Measurements from ENCODE around the gene MYOM1.

The MYOM1 gene

GRCh38 chr18:3148930-3149535 lies 70.7 kb downstream of the MYOM1 start:
- no peak for DNase-seq (ENCODE audit: low read depth, low spot score)

GRCh38 chr18:3147935-3148554 lies 71.7 kb downstream of the MYOM1 start:
- Histone ChIP-seq H3K4me3 (ENCODE audit: insufficient read length, low read depth) (no peak overlapping the region), H3K4me1 (ENCODE audit: insufficient read depth, insufficient read length) (no peaks in the 10 kb centered on the region), H3K9ac (ENCODE audit: insufficient read length, low read depth) (no peak overlapping the region), H3K27me3 (ENCODE audit: insufficient read depth, insufficient read length) (no peaks in the 10 kb centered on the region), H3K9me3 (ENCODE audit: insufficient read depth, low read length) (peaks cover 5% of the 10 kb centered on the region), H3K36me3 (ENCODE audit: insufficient read depth, insufficient read length, low read length) (no peaks in the 10 kb centered on the region)
- DNase-seq (ENCODE audit: low read depth, low spot score) = no peak
- TF ChIP-seq ZNF274 (IDR thresholded peaks at IDR 0.05; ENCODE audit: low read depth, low read length) = no peak

More at GRCh38 chr18:3148930-3149535, 70.7 kb downstream of the MYOM1 start:
- TF ChIP-seq SUZ12 (IDR thresholded peaks at IDR 0.05; ENCODE audit: extremely low read depth, insufficient read depth, insufficient read length) = no peak
- TF ChIP-seq ZNF274 (IDR thresholded peaks at IDR 0.05; ENCODE audit: low read depth, low read length) = no peak
- TF ChIP-seq YY1 (IDR thresholded peaks at IDR 0.05; ENCODE audit: insufficient read depth, insufficient read length) = no peak
- Histone ChIP-seq H3K9me3 (ENCODE audit: insufficient read depth, low read length) (no peaks in the 10 kb centered on the region), H3K4me3 (ENCODE audit: insufficient read length, low read depth) (no peak overlapping the region), H3K36me3 (ENCODE audit: insufficient read depth, insufficient read length, low read length) (no peaks in the 10 kb centered on the region), H3K4me1 (ENCODE audit: insufficient read depth, insufficient read length) (no peaks in the 10 kb centered on the region), H3K9ac (ENCODE audit: insufficient read length, low read depth) (no peak overlapping the region), H3K27me3 (ENCODE audit: insufficient read depth, insufficient read length) (no peaks in the 10 kb centered on the region)

GRCh38 chr18:3140986-3141639 lies 78.7 kb downstream of the MYOM1 start:
- no peak overlapping the region for H3K9ac ChIP-seq (ENCODE audit: insufficient read length, low read depth)
- peaks cover 11% of the 10 kb centered on the region for H3K9me3 ChIP-seq (ENCODE audit: insufficient read depth, low read length)
- no peaks in the 10 kb centered on the region for H3K36me3 ChIP-seq (ENCODE audit: insufficient read depth, insufficient read length, low read length)
- no peak for DNase-seq (ENCODE audit: low read depth, low spot score)
- TF ChIP-seq ZNF274 (IDR thresholded peaks at IDR 0.05; ENCODE audit: low read depth, low read length) = no peak
- TF ChIP-seq YY1 (IDR thresholded peaks at IDR 0.05; ENCODE audit: insufficient read depth, insufficient read length) = no peak
- TF ChIP-seq SUZ12 (IDR thresholded peaks at IDR 0.05; ENCODE audit: extremely low read depth, insufficient read depth, insufficient read length) = no peak
- no peaks in the 10 kb centered on the region for H3K4me1 ChIP-seq (ENCODE audit: insufficient read depth, insufficient read length)
- H3K27me3 ChIP-seq (ENCODE audit: insufficient read depth, insufficient read length) = no peaks in the 10 kb centered on the region
- H3K4me3 ChIP-seq (ENCODE audit: insufficient read length, low read depth) = no peak overlapping the region

GRCh38 chr18:3140342-3140741 lies 79.4 kb downstream of the MYOM1 start:
- Histone ChIP-seq H3K9ac (ENCODE audit: insufficient read length, low read depth) (no peak overlapping the region), H3K27me3 (ENCODE audit: insufficient read depth, insufficient read length) (no peaks in the 10 kb centered on the region), H3K4me1 (ENCODE audit: insufficient read depth, insufficient read length) (no peaks in the 10 kb centered on the region), H3K9me3 (ENCODE audit: insufficient read depth, low read length) (peaks cover 11% of the 10 kb centered on the region), H3K36me3 (ENCODE audit: insufficient read depth, insufficient read length, low read length) (no peaks in the 10 kb centered on the region), H3K4me3 (ENCODE audit: insufficient read length, low read depth) (no peak overlapping the region)
- TF ChIP-seq ZNF274 (IDR thresholded peaks at IDR 0.05; ENCODE audit: low read depth, low read length) (no peak), YY1 (IDR thresholded peaks at IDR 0.05; ENCODE audit: insufficient read depth, insufficient read length) (no peak), SUZ12 (IDR thresholded peaks at IDR 0.05; ENCODE audit: extremely low read depth, insufficient read depth, insufficient read length) (no peak)
- no peak for DNase-seq (ENCODE audit: low read depth, low spot score)

- Histone ChIP-seq H3K9ac (ENCODE audit: insufficient read length, low read depth) (no peak overlapping the region), H3K4me1 (ENCODE audit: insufficient read depth, insufficient read length) (no peaks in the 10 kb centered on the region), H3K4me3 (ENCODE audit: insufficient read length, low read depth) (no peak overlapping the region), H3K36me3 (ENCODE audit: insufficient read depth, insufficient read length, low read length) (no peaks in the 10 kb centered on the region), H3K27me3 (ENCODE audit: insufficient read depth, insufficient read length) (no peaks in the 10 kb centered on the region), H3K9me3 (ENCODE audit: insufficient read depth, low read length) (peaks cover 11% of the 10 kb centered on the region)
- DNase-seq (ENCODE audit: low read depth, low spot score) = no peak
- TF ChIP-seq YY1 (IDR thresholded peaks at IDR 0.05; ENCODE audit: insufficient read depth, insufficient read length) (no peak), SUZ12 (IDR thresholded peaks at IDR 0.05; ENCODE audit: extremely low read depth, insufficient read depth, insufficient read length) (no peak), ZNF274 (IDR thresholded peaks at IDR 0.05; ENCODE audit: low read depth, low read length) (no peak)
Observed at GRCh38 chr18:3139406-3139805, 80.4 kb downstream of the MYOM1 start.

GRCh38 chr18:3138274-3138975 lies 81.3 kb downstream of the MYOM1 start:
- TF ChIP-seq YY1 (IDR thresholded peaks at IDR 0.05; ENCODE audit: insufficient read depth, insufficient read length) = no peak
- no peak for TF ChIP-seq SUZ12 (IDR thresholded peaks at IDR 0.05; ENCODE audit: extremely low read depth, insufficient read depth, insufficient read length)
- TF ChIP-seq ZNF274 (IDR thresholded peaks at IDR 0.05; ENCODE audit: low read depth, low read length) = no peak
- Histone ChIP-seq H3K4me1 (ENCODE audit: insufficient read depth, insufficient read length) (no peaks in the 10 kb centered on the region), H3K9ac (ENCODE audit: insufficient read length, low read depth) (no peak overlapping the region), H3K4me3 (ENCODE audit: insufficient read length, low read depth) (no peak overlapping the region), H3K27me3 (ENCODE audit: insufficient read depth, insufficient read length) (no peaks in the 10 kb centered on the region), H3K36me3 (ENCODE audit: insufficient read depth, insufficient read length, low read length) (no peaks in the 10 kb centered on the region), H3K9me3 (ENCODE audit: insufficient read depth, low read length) (peaks cover 10% of the 10 kb centered on the region)
- no peak for DNase-seq (ENCODE audit: low read depth, low spot score)

- DNase-seq (ENCODE audit: low read depth, low spot score) = no peak
- H3K9ac ChIP-seq (ENCODE audit: insufficient read length, low read depth) = no peak overlapping the region
- H3K9me3 ChIP-seq (ENCODE audit: insufficient read depth, low read length) = no peaks in the 10 kb centered on the region
- no peak overlapping the region for H3K4me3 ChIP-seq (ENCODE audit: insufficient read length, low read depth)
- H3K36me3 ChIP-seq (ENCODE audit: insufficient read depth, insufficient read length, low read length) = no peaks in the 10 kb centered on the region
- no peaks in the 10 kb centered on the region for H3K4me1 ChIP-seq (ENCODE audit: insufficient read depth, insufficient read length)
- H3K27me3 ChIP-seq (ENCODE audit: insufficient read depth, insufficient read length) = no peaks in the 10 kb centered on the region
- TF ChIP-seq SUZ12 (IDR thresholded peaks at IDR 0.05; ENCODE audit: extremely low read depth, insufficient read depth, insufficient read length) (no peak), ZNF274 (IDR thresholded peaks at IDR 0.05; ENCODE audit: low read depth, low read length) (no peak), YY1 (IDR thresholded peaks at IDR 0.05; ENCODE audit: insufficient read depth, insufficient read length) (no peak)
Observed at GRCh38 chr18:3135536-3135935, 84.2 kb downstream of the MYOM1 start.
